ENCODE measurements around the gene ORM2.

Gene ORM2

DNA sequence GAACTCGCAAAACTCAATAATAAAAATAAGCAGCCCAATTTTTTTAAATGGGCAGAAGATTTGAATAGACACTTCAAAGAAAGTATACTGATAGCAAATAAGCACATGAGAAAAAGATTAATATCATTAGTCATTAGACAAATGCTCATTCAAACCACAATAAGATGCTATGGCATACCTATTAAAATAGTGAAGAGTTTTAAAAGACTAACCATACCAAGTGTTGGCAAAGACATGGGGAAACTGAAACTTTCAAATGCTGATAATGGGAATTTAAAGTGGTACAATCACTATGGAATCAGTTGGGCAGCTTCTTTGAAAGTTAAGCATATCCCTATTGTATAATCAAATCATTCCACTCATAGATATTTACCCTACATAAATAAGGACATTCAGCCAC lies 33.3 kb upstream of the ORM2 start:
- DNase-seq: no peak

GRCh38 chr9:114299286-114300152 lies 30.1 kb upstream of the ORM2 start:
- DNase-seq: no peak

- DNase-seq: no peak
Measured at GRCh38 chr9:114300153-114300845, 29.4 kb upstream of the ORM2 start.

- no peak for DNase-seq
Measured at GRCh38 chr9:114300846-114301797, 28.5 kb upstream of the ORM2 start.

DNA sequence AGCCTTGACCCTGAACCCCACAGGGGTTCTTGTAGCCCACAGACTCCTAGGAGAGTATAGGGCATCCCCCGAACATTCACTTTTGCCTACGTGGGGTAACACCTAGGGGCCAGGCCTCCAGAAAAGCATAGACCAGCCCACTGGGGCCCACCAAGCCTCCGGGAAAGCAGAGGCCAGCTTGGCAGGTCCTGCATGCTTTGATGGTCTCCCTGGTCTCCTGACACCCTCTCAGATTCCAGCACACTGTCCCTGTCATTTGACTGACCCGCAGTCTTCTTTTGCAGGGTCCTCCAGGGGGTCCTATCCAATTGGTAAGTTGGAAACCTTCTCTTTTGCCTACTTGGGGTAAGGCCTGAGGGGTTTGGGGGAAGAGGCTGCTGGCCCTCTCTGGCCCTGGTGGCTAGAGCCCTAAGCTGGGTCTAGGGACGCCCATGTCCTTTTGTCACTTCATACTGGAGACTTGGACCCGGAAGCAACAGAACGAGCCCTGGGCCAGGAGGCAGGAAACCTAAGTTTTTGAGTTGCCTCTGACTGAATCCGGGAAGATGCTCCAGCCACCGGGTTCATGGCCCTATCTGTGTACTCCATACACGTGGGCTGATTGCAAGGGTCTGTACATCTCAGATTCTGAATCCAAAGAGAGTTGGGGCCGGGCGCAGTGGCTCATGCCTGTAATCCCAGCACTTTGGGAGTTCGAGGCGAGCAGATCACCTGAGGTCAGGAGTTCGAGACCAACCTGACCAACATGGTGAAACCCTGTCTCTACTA lies 27.7 kb upstream of the ORM2 start:
- DNase-seq: no peak

GRCh38 chr9:114302727-114303126 lies 26.9 kb upstream of the ORM2 start:
- no peak for DNase-seq

DNA sequence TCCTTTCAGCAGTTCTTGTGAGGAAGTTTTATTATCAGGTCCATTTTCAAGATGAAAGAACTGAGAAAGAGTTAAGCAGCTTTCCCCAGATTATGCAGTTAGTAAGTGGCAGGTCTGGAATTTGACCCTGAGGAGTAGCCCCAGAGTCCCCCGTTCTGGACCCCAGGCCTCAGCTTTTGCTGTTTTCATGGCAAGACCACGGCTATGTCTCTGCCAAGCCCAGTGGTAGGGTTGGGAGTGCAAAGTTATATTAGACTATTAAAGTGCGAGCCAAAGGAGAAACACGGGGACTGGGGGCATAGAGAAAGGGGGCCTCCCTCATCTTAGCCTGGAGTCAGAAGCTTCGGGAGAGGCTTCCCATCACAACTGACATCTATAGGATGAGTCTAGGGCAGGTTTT lies 26.1 kb upstream of the ORM2 start:
- DNase-seq: no peak

- no peak for DNase-seq
Measured at GRCh38 chr9:114303977-114304376, 25.7 kb upstream of the ORM2 start.

- DNase-seq: no peak
Measured at GRCh38 chr9:114304416-114305188, 25.1 kb upstream of the ORM2 start.

DNA sequence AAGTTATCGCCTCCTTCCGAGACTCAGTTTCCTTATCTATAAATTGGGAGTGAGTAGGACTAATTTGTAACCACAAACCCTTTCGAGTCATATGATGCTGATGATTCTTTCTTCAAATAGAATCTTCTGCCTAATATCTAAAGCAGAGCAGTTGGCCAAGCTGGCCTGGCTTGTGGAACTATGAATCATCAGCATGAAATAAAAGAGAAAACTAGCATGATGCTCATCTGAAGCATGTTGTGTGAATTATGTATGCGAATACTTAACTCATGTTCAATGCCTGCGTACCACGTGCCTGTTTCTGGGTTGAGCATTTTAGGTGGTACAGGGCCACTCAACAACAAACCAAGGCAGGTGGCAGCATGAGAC lies 21.8 kb upstream of the ORM2 start:
- no peak for DNase-seq

- DNase-seq: no peak
Measured at GRCh38 chr9:114308361-114308950, 21.2 kb upstream of the ORM2 start.

GRCh38 chr9:114309096-114309495 lies 20.6 kb upstream of the ORM2 start:
- DNase-seq: no peak

DNA sequence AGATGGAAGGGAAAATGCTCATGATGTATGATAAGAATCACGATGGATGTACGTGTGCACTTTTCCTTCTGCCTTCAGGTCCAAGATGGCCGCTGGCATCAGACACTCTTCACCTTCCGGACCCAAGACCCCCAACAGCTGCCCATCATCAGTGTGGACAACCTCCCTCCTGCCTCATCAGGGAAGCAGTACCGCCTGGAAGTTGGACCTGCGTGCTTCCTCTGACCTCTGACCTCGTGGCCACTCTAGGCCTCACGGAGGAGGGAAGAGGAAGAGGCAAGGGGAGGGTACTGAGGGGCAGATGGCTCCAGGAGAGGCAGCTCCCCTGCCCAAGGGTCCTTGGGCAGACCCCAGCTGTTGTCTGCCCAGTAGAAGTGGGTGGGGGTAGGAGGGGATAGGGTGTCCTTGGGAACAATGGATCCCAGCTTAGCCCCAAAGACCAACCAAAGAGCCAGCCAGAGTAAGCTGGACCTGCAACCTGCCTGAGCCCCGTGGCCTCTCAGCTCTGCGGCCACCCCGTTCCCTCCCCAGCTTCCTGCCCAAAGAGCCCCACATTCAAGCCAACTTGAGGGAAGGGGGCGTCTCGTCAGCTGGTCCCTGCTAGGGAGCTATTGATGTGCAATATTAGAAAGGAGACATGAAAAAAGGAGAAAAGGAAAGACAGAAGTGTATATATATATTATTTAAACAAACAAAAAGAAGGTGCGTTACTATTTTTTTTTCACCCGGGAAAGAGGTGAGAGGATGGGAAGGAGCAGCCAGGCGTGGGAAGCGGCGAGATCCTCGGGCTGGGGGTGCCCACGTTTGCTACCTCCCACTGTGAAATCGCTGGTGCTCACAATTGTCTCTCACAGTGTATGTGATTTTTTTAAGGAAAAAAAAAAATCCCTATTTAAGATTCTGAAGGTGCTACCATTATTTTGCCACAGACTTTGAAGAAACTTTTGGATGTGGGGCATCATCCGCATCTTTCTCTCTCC lies 18.9 kb upstream of the ORM2 start:
- DNase-seq: no peak

DNA sequence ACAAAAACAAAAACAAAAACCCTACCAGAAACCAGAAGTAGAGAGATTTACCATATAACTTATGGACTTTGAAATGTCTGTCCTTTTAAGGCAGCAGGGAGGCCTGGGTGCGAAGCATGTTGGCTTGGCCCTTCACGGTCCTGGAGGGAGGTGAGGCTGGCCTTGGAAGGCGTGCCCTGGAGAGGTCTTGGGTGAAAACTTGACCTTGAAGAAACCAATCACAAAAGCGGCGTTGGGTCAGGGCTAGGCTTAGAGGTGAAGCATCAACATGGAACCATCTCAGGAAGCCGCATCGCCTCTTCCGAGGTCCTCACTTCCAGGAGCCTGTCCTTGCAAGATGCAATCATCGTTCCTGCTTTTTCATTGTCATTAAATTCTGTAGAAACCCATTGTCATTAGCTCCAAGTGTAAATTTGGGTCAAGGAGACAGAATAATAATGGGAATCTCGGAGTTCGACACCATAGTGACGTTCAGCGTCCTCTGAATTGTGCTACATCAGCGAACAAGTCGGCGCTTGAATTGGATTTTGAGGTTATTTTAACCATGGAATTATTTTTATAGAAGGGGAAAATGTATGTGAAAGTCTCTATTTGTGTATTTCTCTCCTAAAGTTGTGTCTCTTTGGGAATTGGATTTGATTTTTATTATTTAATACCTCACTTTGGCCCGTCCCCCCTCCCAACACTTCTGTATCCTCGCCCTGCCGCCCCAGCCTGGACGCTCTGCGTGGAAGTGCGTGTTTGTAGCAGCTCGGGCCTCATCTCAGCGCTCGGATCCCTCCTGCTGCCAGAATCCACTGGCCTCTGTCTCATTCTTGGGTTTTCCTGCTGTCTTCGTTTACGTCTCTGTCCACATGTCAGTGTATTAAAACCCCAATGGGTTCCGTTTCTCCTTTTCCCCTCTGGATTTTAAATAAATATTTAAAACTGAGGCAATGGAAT lies 17.8 kb upstream of the ORM2 start:
- DNase-seq: no peak

DNA sequence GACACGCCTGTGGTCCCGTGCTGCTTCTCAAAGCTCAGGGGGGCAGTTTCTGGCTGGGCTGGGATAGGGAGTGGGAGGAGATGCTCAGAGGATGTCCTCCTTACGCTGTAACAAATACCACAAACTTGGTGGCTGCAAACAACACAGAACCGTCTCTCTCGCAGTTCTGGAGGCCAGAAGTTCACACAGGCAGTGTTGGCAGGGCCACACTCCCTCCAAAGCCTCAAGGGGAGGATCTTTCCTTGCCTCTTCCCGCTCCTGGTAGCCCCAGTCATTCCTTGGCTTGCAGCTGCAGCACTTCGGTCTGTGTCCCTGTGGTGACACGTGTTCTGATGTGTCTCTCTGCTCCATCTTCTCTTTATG lies 17.2 kb upstream of the ORM2 start:
- DNase-seq: no peak

GRCh38 chr9:114313186-114313585 lies 16.5 kb upstream of the ORM2 start:
- no peak for DNase-seq

DNA sequence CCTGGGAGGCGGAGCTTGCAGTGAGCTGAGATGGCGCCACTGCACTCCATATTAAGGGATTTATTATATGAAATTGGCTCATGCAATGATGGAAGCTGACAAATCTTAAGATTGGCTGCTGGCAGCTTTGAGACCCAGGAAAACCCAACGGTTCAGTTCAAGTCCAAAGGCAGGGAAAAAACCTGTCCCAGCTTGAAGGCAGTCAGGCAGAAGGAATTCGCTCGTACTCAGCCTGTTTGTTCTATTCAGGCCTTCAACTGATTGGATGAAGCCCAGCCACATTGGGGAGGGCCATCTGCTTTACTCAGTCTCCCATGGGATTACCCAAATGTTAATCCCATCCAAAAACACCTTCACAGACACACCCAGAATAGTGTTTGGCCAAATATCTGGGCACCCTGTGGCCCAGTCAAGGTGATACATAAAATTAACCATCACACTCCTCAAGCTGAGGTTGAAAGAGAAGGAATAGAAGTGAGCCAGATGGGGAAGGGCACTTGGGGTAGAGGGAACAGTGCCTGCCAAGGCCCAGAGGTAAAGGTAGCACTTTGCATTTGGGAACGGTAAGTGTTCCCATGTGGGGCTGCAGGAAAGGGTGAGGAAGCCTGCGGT lies 15.3 kb upstream of the ORM2 start:
- DNase-seq: no peak

All from OCI-M1 (cell line).